ENCODE data around the gene ANKRD63. TPM values are rescaled to one million over a fixed set of nuclear protein-coding genes. Genes with fewer than 3 reads are reported as not detected.

Gene ANKRD63
- total RNA-seq, 1 experiment from 2014 or later, result 0.46 TPM

DNA sequence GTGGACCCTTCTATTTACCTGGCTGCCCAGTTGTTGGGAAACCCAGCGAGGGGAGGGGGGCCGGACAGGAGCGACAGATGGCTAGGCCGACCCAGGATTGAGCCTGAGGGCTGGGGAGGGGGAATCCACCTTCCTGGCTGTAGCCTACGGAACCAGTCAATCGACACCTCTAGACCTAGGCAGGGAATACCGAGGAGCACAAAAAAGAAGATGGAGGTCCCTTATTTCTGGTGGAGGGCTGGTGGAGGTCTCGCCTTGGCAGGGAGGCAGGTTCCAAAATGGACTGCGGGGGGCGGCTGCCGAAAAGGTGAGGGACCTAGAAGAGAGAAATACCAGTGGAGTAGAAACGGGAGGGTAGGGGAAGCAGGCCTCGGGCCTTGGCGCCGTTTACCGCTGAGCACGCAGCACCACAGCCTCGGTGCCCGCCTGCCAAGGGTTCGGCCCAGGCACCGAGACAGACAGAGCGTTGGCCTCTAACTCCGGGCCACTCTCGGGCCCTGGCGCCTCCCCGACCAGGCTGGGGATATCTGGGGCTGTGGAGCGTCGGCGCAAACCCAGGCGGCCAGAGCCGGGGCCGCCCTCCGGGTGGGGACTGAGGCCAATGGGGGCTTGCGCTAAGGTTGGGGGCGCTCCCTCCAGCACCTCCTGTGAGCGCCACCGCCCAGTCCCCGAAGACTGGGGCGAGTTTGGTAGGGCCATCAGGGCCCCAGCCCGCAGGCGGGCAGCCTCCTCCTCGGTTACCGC is 1.6 kb downstream of the ANKRD63 start:
- no peak overlapping the region for H2AFZ ChIP-seq (ENCODE audit: low read length)
- no CpG with 5 or more reads among the region's 43 CpGs for WGBS (ENCODE audit: extremely low coverage, insufficient read length, low lambda C conversion rate)

More for the DNA sequence above, 1.6 kb downstream of the ANKRD63 start:
- Histone ChIP-seq H3K56ac (ENCODE audit: insufficient read length, low read depth, low read length) (no peak overlapping the region), H3K27me3 (ENCODE audit: insufficient read depth, low read length) (peaks cover 37% of the 10 kb centered on the region; the same call in 1 of the 2 replicates), H2AK5ac (ENCODE audit: insufficient read length, low read length) (no peak overlapping the region), H3T11ph (ENCODE audit: low read length) (no peak overlapping the region), H2BK120ac (ENCODE audit: low read depth, low read length, poor library complexity, severe bottlenecking) (no peak overlapping the region), H2BK12ac (ENCODE audit: insufficient read length, low read depth, low read length) (no peak overlapping the region), H3K18ac (ENCODE audit: insufficient read length, low read depth, low read length) (no peak overlapping the region), H3K4me2 (ENCODE audit: insufficient read depth, insufficient read length, low read length) (peak overlapping the region; percentile 18), H3K9me3 (ENCODE audit: control insufficient read depth, low read depth, low read length) (no peaks in the 10 kb centered on the region), H3K4me1 (ENCODE audit: insufficient read depth, low read length) (peaks cover 3% of the 10 kb centered on the region; the same call in 1 of the 2 replicates), H4K91ac (ENCODE audit: insufficient read length, low read depth, low read length) (no peak overlapping the region), H3K9ac (ENCODE audit: extremely low read depth, insufficient read length, low read length) (no peak overlapping the region), H3K79me2 (ENCODE audit: insufficient read depth, low read length) (no peaks in the 10 kb centered on the region), H3K23ac (ENCODE audit: insufficient read length, low read depth, low read length) (no peak overlapping the region), H4K20me1 (ENCODE audit: control insufficient read depth, insufficient read depth, insufficient read length) (no peaks in the 10 kb centered on the region), H3K4ac (ENCODE audit: low read depth, low read length) (no peak overlapping the region), H3K79me1 (ENCODE audit: insufficient read depth, low read depth, low read length, poor library complexity, severe bottlenecking) (no peaks in the 10 kb centered on the region), H2BK15ac (ENCODE audit: low read depth, low read length) (no peak overlapping the region), H2BK5ac (ENCODE audit: insufficient read length, low read length) (no peak overlapping the region), H4K8ac (replicated peaks; ENCODE audit: insufficient read length, low read depth, low read length) (no peak overlapping the region), H3K14ac (ENCODE audit: insufficient read depth, low read length) (no peak overlapping the region), H2BK20ac (ENCODE audit: low read depth, low read length, poor library complexity, severe bottlenecking) (no peak overlapping the region), H3K23me2 (ENCODE audit: insufficient read length, low read depth, low read length, poor library complexity, severe bottlenecking) (peaks cover 10% of the 10 kb centered on the region), H4K5ac (ENCODE audit: insufficient read length, low read depth, low read length) (no peak overlapping the region), H3K27ac (ENCODE audit: insufficient read length, low read depth, low read length) (no peak overlapping the region)
- peaks cover 35 to 64% of the 10 kb centered on the region in 2 experiments for H3K4me1 Mint-ChIP-seq
- H3K36me3 Mint-ChIP-seq (ENCODE audit: insufficient read depth in 1 of 3, low read depth in 3 of 3), result no peaks in the 10 kb centered on the region; a peak in 3 of 7 replicates
- no peak overlapping the region for H3K27ac Mint-ChIP-seq
- no peak for TF ChIP-seq CTCF (conservative IDR thresholded peaks at IDR 0.05)
- peaks cover 82% of the 10 kb centered on the region for H3K27me3 Mint-ChIP-seq (ENCODE audit: low read depth)
- peak; percentile 55 for DNase-seq
- no peaks in the 10 kb centered on the region; a peak in 1 of 5 replicates for H3K9me3 Mint-ChIP-seq
- peak overlapping the region; percentile 32 to 71; a peak in 4 of 5 replicates for H3K4me3 Mint-ChIP-seq
